ENCODE results near the gene DYNC1LI2. TPM values are rescaled to one million over a fixed set of nuclear protein-coding genes. Genes with fewer than 3 reads are reported as not detected.

The DYNC1LI2 gene
- total RNA-seq, 1 donor from 2014 or later, result 147 TPM

GRCh38 chr16:66677179-66677578 lies 74.2 kb downstream of the DYNC1LI2 start:
- H3K9me3 Mint-ChIP-seq (ENCODE audit: low read depth), result no peaks in the 10 kb centered on the region
- no peak for DNase-seq (ENCODE audit: low spot score)
- H3K27ac Mint-ChIP-seq (ENCODE audit: unreplicated experiment), result no peak overlapping the region
- H3K36me3 Mint-ChIP-seq (ENCODE audit: low read depth), result peaks cover 2% of the 10 kb centered on the region
- no peak for TF ChIP-seq CTCF (IDR thresholded peaks at IDR 0.05)
- peaks cover 9% of the 10 kb centered on the region for H3K4me1 Mint-ChIP-seq (ENCODE audit: low read depth)
- H3K27me3 Mint-ChIP-seq (ENCODE audit: low read depth), result no peaks in the 10 kb centered on the region
- H3K4me3 Mint-ChIP-seq (ENCODE audit: unreplicated experiment), result no peak overlapping the region

- no peak for TF ChIP-seq CTCF (IDR thresholded peaks at IDR 0.05)
- H3K9me3 Mint-ChIP-seq (ENCODE audit: low read depth), result no peaks in the 10 kb centered on the region
- no peak overlapping the region for H3K4me3 Mint-ChIP-seq (ENCODE audit: unreplicated experiment)
- no peaks in the 10 kb centered on the region for H3K27me3 Mint-ChIP-seq (ENCODE audit: low read depth)
- peaks cover 2% of the 10 kb centered on the region for H3K36me3 Mint-ChIP-seq (ENCODE audit: low read depth)
- peaks cover 3% of the 10 kb centered on the region for H3K4me1 Mint-ChIP-seq (ENCODE audit: low read depth)
- no peak for DNase-seq (ENCODE audit: low spot score)
- H3K27ac Mint-ChIP-seq (ENCODE audit: unreplicated experiment), result no peak overlapping the region
Observed at GRCh38 chr16:66676599-66676998, 74.8 kb downstream of the DYNC1LI2 start.

- DNase-seq (ENCODE audit: low spot score), result no peak
- H3K9me3 Mint-ChIP-seq (ENCODE audit: low read depth), result no peaks in the 10 kb centered on the region
- no peak overlapping the region for H3K27ac Mint-ChIP-seq (ENCODE audit: unreplicated experiment)
- H3K36me3 Mint-ChIP-seq (ENCODE audit: low read depth), result peaks cover 4% of the 10 kb centered on the region
- H3K4me1 Mint-ChIP-seq (ENCODE audit: low read depth), result peaks cover 5% of the 10 kb centered on the region
- H3K4me3 Mint-ChIP-seq (ENCODE audit: unreplicated experiment), result no peak overlapping the region
- no peaks in the 10 kb centered on the region for H3K27me3 Mint-ChIP-seq (ENCODE audit: low read depth)
- TF ChIP-seq CTCF (IDR thresholded peaks at IDR 0.05), result no peak
Observed at GRCh38 chr16:66673691-66674090, 77.7 kb downstream of the DYNC1LI2 start.

Other genes with a start within 250 kb of the DYNC1LI2 start
- gene TK2, start 201.5 kb downstream of the DYNC1LI2 start, total RNA-seq, result 30.4 to 34.3 TPM (median 33.6 TPM) in 3 replicates
- 47.3 to 52.8 TPM (median 51.9 TPM) in 3 replicates for gene CKLF, start 199.0 kb downstream of the DYNC1LI2 start, total RNA-seq
- gene CMTM1, start 185.2 kb downstream of the DYNC1LI2 start, total RNA-seq, result 6.3 to 11.9 TPM (median 9.6 TPM) in 3 replicates
- gene CMTM2, start 172.1 kb downstream of the DYNC1LI2 start, total RNA-seq, result not detected in 3 replicates
- 76.5 to 77.8 TPM (median 77.6 TPM) in 3 replicates for gene CMTM3, start 146.9 kb downstream of the DYNC1LI2 start, total RNA-seq
- gene CMTM4, start 54.9 kb downstream of the DYNC1LI2 start, total RNA-seq, result 30.1 to 32.5 TPM (median 31.5 TPM) in 3 replicates
- not detected in 3 replicates for gene TERB1, start 50.0 kb upstream of the DYNC1LI2 start, total RNA-seq
- gene NAE1, start 79.4 kb upstream of the DYNC1LI2 start, total RNA-seq, result 46.7 to 51.4 TPM (median 47.8 TPM) in 3 replicates
- gene CA7, start 92.8 kb upstream of the DYNC1LI2 start, total RNA-seq, result not detected in 3 replicates
- 8.5 to 9.2 TPM (median 9.0 TPM) in 3 replicates for gene PDP2, start 128.9 kb upstream of the DYNC1LI2 start, total RNA-seq
- not detected in 3 replicates for gene CDH16, start 167.3 kb upstream of the DYNC1LI2 start, total RNA-seq
- gene RRAD, start 173.9 kb upstream of the DYNC1LI2 start, total RNA-seq, result 0.75 to 6.5 TPM (median 4.4 TPM) in 3 replicates
- 55.9 to 64.9 TPM (median 61.3 TPM) in 3 replicates for gene CIAO2B, start 182.8 kb upstream of the DYNC1LI2 start, total RNA-seq
- gene CES2, start 183.9 kb upstream of the DYNC1LI2 start, total RNA-seq, result 25.2 to 27.9 TPM (median 26.0 TPM) in 3 replicates
- gene CES3, start 209.7 kb upstream of the DYNC1LI2 start, total RNA-seq, result 0.12 to 0.75 TPM (median 0.13 TPM) in 3 replicates
- 1.6 to 6.6 TPM (median 2.6 TPM) in 3 replicates for gene CES4A, start 237.0 kb upstream of the DYNC1LI2 start, total RNA-seq